Retinal pigment epithelial cell (primary cell): ENCODE results near the gene AFDN.

Experiments
- DNase-seq: peaks from one replicate; pipeline ENCODE4 v3.0.0-alpha.2; 2010; ENCODE audit warnings: low read depth
- H3K4me3 ChIP-seq: 2 replicates; pipeline ENCODE4 v1.5.1; 2011; ENCODE audit warnings: mild to moderate bottlenecking, low read length, control low read depth, moderate library complexity
- TF ChIP-seq, protein P1 (sequence below): conservative IDR thresholded peaks from 2 replicates; pipeline ENCODE4 v1.5.1; 2011; ENCODE audit warnings: low read depth, low read length, control low read depth, inconsistent platforms

AFDN gene

DNA sequence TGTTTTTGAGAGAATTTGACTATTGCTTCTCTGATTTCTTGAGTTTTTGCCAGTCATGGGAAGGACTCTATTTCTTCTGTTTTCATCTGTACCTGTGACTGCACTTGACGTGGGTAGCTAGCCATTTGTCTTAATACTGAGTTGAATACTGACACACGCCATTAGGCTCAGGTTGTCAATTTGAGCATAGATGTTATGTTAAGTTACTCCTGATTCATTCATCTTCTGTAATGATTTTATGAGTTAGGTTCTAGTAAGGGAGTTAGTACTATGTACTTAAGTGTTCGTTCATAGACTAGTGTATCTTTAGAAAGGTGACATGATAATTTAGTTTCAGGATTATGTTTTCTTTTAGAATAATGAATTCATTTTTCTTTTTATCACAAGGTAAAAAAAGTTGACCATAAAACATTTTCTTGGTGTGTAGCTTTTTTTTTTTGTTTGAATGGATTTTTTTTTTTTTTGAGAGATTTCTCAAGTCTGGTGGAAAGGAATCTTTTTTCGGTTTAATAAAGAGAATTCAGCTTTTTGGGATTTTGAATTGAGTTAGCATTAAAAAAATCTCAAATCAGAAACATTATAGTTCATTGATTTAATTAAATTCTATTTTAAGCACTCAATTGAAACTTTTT is 1.7 kb downstream of the AFDN start:
- peak overlapping the region; percentile 87 for H3K4me3 ChIP-seq
- DNase-seq, result no peak
- TF ChIP-seq, protein P1, sequence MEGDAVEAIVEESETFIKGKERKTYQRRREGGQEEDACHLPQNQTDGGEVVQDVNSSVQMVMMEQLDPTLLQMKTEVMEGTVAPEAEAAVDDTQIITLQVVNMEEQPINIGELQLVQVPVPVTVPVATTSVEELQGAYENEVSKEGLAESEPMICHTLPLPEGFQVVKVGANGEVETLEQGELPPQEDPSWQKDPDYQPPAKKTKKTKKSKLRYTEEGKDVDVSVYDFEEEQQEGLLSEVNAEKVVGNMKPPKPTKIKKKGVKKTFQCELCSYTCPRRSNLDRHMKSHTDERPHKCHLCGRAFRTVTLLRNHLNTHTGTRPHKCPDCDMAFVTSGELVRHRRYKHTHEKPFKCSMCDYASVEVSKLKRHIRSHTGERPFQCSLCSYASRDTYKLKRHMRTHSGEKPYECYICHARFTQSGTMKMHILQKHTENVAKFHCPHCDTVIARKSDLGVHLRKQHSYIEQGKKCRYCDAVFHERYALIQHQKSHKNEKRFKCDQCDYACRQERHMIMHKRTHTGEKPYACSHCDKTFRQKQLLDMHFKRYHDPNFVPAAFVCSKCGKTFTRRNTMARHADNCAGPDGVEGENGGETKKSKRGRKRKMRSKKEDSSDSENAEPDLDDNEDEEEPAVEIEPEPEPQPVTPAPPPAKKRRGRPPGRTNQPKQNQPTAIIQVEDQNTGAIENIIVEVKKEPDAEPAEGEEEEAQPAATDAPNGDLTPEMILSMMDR, result no peak

- H3K4me3 ChIP-seq, result peak overlapping the region; percentile 87
- TF ChIP-seq, protein P1, result no peak
- DNase-seq, result no peak
These were observed 2.8 kb downstream of the AFDN start for GRCh38 chr6:167829513-167829912.

GRCh38 chr6:167831281-167831828 is 4.6 kb downstream of the AFDN start:
- DNase-seq, result no peak
- no peak overlapping the region for H3K4me3 ChIP-seq
- TF ChIP-seq, protein P1, result no peak

DNA sequence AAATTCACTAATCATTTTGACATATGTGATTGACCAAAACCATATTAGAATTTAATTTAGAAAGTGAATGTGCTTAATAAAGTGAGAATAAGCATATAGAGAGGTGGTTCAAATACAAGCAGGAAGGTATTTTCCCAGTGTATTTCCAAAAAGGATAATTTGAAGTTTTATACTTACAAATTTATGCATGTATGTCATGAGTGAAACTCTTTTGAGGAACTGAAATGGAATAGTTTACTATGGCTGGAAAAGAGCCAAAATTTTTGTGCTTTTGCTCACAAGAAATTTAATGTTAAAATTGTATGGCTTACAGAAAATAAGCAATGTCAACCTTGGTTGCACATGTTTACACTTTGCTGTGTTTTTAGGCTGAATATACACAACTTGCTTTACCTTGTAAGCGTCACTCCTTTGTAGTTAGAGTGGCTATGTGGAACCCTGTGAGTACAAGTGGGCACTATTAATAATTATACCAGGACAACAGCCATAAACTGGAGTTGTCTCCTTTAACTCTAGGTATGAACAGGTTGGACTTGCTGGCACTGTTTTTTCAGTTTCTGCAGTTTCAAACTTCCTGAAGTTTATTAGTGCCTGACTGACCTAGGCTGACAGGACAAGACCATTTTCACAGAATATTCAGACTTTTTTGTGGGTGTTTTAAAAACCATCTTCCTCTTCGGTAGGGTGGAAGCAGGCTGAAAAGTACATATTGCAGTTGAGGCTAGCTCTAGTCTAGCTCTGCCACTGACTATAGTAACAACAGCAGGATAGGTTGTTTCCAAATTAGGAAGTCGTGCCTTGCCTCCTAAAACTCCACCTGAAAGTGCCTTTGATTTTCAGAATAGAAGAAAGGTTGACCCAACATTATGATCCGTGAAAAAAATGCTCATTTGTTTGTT is 6.0 kb downstream of the AFDN start:
- no peak for DNase-seq
- TF ChIP-seq, protein P1, result no peak
- no peak overlapping the region for H3K4me3 ChIP-seq

DNA sequence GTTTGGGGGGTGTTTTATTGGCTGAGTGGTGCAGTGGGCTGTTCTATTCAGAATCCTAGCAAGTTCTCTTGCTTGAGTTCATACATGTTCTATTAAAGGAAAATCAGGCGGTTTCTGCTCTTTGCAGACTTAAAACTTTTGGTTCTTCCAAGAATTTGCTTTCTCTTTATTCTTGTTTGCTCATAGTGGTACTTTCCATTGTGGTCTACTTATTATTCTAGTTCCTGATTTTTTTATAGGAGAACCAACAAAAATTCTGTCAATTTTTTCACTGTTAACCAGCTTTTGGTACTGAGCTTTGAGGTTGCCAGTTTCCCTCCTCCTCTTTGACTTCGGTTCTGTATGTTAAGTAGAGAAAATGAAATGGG is 6.7 kb downstream of the AFDN start:
- DNase-seq, result no peak
- TF ChIP-seq, protein P1, result no peak
- H3K4me3 ChIP-seq, result no peak overlapping the region

DNA sequence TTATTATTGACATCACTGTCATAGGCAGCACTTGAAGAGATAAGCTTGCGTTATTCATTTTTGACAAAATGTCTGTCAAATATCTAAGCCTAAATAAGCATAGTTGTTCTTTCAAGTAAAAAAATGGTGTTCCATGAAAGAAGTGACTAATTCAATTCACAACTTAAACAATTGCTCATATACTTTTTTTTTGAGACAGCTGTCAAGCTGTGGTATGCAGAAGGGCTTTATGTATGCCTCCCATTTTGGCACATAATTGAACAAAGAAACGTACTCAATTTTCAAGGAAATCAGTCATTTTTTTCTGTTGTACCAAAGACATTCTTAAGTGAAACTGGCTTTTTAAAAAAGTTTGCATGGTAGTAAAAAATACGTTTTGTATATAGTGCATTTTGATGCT is 8.5 kb downstream of the AFDN start:
- TF ChIP-seq, protein P1, result no peak
- DNase-seq, result no peak
- H3K4me3 ChIP-seq, result no peak overlapping the region
